HK-2 (cell line): Measurements from ENCODE around the gene C15orf40.
A peak's percentile ranks its signal among the peaks of the same experiment; 100 is the strongest.

Experiments
- DNase-seq: peaks from one replicate; pipeline ENCODE4 v3.0.0-alpha.2; 2018; ENCODE audit not compliant: unreplicated experiment

C15orf40 gene

DNA sequence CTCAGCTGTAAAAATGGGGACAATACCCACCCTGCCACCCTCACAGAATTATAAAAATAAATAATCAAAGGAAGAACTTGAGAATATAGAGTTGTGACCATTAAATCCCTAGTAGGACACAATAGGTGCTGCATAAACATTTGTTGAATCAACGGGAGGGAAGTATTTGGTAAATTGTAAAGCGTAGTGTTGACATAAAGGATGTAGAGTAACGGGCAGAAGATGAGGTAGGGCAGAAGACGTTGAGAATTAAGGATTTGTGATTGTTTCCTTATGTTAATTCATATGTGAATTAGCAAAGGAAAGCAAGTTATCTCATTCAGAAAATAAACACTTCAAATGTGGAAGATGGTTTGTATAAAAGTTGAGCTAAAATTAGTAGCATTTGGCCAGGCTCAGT, 18.3 kb downstream of the C15orf40 start:
- no peak for DNase-seq

DNA sequence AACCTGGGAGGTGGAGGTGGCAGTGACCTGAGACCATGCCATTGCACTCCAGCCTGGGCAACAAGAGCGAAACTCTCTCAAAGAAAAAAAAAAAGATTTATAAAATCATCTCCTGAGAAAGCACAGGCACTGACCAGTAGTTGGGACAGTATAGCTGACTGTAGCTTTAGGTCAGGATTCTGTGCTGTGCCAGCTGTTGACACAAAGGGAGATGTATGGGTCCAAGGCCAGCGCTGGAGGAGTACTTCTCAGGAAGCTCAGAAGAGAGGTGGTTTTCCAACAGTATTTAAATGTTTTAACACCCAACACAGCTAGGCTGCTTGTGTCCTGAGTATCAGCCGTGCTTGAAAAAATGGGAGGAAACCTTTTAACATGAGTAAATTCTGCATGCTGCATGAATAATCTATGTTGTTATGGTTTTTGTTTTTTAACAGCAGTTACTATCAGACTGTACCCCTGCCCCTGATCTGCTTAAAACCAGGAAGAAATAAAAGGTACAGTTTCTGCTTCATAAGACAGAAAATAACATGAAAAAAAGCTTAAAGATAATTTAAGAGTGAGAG, 18.9 kb downstream of the C15orf40 start:
- DNase-seq, result no peak

DNA sequence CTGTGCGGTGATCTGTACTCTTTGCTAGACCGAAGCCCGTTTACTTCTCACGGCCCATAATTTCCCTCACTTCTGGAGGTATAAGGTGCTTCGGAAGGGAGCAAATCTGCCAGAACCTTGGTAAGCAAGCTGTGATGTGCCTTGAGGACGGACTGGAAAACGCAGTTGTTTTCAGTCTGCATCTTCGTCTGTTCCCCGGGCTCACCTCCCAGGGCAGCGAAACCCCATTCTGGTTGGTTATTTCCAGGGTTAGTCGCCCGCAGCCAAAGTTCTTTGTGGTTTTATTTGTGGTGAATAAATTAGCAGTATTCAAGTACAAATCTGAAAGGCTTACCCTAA, 25.0 kb downstream of the C15orf40 start:
- DNase-seq, result no peak

DNA sequence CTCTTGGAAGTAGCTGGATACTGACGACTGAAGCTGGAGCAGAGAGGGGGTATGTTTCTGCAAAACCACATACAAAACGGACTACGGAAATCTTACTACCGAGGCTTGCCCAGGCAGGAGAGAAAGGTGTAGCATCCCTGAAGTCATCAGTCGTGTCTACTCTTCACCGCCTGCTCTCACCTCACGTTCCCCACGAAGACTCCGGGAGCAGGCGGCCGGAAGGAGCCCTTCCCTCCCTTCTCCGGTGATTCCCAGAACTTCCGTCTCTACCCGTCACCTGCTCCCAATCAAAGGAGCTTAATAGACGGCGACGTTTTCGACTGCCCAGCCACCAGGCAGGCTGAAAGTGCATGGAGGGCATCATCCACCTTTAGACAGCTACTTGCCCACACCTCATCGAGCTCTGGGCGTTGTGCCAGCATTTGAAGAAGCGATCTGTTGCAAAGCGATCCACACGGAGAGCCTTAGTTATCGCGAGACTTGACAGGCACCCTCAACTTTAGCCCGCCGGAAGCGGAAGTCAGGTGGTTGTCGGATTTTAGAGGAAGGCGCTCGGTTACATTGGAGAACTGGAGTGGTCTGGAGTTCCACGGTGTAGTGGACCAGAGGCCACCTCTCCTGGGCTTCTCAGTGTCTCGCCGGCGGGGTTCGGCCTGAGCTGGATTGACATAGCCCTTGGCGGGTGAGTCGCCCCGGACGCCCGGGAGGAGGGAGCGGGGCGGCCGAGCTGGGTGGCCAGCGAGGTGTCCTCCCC, 25.6 kb downstream of the C15orf40 start, which contains the start of gene RAMAC:
Gene RAMAC (plus strand): TSS at position 523 of the 754 bp plus-strand sequence. CDS start 2,809 bp downstream, outside the sequence.
- DNase-seq, result peak; percentile 89

DNA sequence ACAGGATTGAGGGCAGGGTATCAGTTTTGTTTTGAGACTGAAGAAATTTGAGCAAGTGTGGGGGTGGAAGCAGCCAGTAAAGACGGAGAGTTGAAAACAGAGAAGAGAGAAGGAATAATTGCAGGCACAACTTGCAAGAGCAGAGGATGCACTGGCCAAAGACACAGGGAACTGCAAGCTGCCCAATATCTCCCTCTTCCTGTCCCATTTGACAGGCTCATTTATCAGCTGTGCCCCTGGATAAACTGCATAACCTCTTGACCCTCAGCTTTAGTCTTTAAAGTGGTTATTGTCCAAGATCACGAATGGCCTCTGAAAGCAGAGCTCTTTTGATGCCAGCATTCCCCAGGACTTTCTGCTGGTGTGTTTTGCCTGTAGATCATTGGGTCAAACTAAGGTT, 30.5 kb downstream of the C15orf40 start:
- DNase-seq, result no peak

DNA sequence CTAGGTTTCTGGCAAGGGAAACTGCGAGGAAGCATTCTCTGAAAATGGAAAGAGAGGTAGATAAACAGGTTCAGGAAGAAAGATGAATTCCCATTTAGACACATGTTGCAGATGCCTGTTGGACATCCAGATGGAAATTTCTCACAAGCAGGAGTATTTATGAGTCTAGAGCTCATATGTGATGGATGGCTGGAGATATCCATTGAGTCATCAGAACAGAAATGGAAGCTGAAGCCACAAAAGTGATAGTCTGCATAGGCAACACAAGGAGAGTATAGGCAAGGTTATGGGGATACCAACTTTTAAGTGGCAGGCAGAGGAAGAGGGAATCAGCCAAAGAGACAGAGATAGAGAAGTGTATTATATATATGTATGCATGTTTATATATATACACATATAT, 31.7 kb downstream of the C15orf40 start:
- no peak for DNase-seq

DNA sequence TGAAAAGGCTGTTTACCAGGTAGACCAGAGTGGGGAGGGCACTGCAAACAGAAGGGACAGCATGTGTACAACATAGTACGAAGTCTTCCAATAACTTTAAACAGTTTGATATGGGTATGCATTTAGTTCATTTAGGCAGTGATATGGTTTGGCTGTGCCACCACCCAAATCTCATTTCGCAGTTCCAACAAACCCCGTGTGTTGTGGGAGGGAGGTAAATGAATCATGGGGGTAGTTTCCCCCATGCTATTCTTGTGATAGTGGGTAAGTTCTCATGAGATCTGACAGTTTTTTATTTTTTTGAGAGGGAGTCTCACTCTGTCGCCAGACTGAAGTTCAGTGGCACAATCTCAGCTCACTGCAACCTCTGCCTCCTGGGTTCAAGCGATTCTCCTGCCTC, 33.0 kb downstream of the C15orf40 start:
- no peak for DNase-seq

DNA sequence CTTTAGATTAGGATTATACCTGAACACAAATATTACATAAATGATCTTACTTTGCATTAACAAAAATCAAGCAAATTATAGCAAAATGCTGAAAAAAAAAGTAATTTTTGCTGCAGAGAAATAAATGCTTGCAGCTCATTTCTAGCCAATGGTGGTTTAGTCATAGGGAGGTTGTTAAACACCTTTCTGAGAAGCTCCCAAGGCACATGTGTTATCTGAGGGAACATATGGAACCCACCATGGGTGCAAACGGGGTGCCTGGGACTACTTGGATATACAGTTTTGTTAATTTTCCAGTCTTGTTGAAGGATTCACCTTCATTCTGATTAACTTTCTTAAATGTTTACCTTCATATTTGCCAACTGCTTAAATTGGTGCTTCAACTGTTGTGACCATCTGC, 34.4 kb downstream of the C15orf40 start:
- DNase-seq, result no peak

DNA sequence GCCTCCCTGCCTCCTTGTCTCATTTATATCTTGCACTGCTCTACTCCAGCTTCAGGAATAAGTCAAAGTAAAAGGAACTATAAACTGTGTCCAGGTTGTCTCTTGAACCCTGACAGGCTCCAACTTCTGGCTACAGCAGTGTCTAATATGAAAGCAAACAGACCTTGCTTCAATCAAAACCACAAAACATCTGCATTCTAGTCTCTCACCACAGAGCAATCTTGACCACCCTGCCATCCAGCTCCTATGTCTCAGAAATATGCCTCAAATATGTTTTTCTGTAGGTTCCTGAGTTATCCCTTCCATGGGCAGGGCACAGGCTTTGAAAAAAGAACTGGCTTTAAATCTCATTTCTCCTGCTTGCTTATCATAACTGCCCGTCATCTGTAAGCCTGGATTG, 38.4 kb downstream of the C15orf40 start:
- no peak for DNase-seq

DNA sequence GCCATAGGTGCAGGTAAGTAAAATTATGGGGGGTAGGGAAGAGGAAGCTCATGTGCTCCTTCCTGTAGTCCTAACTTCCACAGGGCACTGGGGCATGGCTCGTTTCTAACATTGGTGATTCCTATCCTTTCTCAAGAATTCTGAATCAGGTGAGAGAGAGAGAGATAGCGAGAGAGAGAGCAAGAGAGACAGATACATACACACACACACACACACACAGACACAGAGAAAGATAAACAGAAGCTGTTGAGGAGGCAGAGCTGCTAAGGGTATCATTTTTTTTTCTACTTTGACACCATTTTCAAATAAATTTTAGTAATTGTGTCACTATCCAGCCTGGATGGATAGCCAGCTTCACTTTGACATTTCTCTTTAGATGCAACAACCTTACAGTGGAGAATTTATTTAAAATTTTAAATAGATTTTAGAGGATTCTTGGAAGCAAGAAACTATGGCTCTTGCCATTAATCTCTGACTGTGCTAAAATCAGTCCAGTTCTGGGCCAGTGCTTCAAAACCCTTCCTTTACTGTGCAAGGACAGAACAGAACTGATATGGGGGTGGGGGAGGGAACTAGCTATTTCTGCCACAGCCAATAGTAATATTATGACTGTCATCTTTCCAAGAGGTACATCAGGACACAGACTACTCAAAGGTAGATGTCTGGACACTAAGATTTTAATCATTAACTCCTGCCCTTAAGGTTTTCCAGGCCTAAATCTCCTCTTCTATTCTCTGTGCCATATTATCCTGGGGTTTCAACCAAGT, 40.0 kb downstream of the C15orf40 start:
- no peak for DNase-seq

DNA sequence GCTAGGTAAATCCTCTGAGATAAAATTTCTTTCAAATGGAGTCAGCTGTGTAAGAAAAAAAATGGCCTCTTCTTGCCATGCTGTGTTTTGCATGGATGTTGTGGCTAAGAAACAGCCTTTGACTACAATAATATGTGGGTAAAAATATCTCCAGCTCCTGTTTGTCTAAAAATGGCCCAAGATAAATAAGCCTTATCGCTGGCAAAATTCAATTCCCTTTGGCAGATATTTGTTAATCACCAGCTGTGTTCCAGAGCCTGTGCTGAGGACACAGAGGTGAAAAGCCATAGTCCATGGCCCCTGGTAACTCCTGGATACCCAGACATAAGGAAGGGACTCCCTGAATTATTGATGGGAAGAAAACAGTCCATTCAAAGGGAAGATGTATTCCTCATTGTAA, 40.7 kb downstream of the C15orf40 start:
- DNase-seq, result no peak

DNA sequence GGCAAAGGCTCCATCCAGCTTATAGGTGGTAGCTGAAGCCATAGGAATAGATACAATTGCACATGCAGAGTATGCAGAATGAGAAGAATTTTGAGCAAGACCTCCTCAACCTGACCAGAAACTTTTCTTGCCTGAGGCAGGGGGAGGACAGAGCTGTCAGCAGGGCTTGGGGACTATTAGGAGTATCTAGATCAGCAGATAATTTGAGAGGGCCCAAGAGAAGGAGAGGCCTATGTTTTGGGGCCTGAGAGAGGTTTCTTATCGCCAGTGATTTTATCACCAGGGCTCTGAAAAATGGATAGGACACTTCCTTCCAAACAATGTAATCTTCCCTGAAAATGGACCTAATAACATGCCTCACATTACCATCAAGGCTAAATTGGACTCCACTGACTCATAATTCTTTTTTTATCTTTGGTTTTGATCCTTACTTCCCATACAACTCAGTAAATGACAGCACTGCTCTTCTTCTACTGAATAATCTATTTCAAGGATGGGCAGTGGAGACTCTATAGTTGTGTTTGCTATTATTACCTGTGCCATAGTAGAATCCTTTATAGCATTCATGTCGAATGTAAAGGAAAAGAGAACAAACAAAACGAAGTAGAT, 41.3 kb downstream of the C15orf40 start:
- DNase-seq, result no peak

DNA sequence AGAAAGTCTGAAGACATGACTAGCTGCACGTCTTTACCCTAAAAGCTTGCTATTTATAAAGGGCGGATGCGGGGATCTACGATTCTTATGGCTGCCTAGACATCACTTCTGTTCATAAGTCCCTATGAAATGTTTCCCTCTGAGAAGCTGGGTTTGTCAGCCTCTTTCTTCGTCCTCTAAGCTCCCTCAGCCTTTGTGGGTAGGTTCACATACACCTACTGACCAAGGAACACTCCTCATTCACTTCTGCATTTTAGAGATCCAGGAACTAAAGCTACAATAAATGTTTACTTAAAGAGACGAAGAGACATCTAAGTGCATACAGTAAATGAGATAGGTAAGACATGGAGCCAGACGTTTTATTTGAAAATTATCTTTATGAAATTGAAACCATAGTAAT, 42.1 kb downstream of the C15orf40 start:
- no peak for DNase-seq

DNA sequence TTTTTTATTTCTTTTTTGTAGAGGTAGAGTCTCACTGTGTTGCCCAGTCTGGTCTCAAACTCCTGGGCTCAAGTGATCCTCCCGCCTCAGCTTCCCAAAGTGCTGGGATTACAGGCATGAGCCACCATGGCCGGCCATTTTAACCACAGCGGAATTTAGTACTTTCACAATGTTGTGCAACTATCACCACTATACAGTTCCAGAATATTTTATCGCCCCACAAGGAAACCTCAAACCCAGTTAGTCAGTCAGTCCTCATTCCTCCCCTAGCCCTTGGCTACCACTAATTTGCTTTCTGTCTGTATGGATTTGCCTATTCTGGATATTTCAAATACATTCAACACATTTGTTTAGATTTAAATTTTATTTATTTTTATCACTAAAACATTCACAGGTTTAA, 43.4 kb downstream of the C15orf40 start:
- DNase-seq, result no peak

DNA sequence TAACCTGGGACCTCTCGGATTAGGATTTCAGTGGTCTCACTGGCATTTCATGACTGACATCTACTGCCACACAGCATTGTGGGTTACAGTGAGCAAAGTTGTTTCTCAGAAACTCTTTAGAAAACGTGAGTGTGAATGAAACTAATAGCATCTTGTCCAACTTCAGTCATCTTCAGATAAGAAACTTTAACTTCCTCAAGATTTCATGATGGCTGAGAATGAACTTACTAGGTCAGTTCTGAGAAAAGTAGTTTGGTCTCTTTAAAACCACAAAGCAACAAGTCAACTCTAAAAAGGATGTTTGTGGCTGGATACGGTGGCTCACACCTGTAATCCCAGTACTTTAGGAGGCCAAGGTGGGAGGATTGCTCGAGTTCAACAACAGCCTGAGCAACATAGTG, 44.8 kb downstream of the C15orf40 start:
- no peak for DNase-seq

DNA sequence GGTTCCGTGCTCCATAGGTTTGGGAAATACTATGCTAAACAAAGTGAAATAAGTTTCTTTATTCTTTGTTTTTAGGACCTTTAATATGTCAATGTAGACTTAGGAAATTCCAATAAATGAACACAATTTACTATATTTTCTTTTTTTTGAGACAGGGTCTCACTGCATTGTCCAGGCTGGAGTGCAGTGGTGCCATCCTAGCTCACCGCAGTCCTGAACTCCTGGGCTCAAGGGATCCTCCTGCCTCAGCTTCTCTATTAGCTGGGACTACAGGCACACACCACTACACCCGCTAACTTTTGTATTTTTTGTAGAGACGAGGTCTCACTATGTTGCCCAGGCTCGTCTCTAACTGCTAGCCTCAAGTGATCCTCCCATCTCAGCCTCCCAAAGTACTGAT, 46.5 kb downstream of the C15orf40 start:
- no peak for DNase-seq

DNA sequence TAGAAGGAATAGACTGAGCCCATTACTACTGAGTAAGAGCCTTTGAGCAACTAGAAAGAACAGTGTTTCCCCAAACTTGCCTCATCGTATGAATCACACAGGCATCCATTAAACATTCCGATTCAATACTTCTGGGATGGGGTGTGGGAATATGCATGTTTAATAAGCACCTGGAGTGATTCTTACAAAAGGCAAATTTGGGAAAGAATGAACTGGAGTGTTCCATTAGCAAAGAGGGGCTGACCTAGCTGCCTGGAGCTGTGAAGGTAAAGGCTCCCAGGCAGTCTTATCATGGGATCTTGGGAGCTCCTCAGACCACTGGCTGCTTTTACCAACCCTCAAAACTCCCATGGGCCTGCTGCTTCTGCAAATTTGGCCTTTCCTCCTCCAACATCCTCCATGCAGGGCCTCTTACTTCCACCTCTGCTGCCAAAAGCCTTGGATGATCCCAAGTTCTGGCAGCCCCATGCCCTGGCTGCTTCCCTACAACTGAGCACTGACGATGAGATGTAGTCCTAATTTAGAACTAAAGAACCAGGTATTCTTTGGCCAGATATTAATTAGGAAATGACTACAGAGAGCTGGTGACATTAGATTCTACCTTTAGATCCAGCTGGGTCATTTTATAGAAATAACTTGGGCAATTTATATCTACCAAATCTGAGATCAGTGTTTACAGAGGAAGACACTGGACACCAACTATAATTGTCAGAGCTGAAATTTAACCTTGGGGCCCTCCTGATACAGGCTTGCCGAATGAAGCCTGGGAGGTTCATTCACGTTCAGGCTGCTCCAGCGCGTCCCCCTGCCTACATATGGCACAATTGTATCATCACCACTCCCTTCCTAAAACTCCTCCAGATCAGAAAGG, 47.7 kb downstream of the C15orf40 start:
- DNase-seq, result no peak

DNA sequence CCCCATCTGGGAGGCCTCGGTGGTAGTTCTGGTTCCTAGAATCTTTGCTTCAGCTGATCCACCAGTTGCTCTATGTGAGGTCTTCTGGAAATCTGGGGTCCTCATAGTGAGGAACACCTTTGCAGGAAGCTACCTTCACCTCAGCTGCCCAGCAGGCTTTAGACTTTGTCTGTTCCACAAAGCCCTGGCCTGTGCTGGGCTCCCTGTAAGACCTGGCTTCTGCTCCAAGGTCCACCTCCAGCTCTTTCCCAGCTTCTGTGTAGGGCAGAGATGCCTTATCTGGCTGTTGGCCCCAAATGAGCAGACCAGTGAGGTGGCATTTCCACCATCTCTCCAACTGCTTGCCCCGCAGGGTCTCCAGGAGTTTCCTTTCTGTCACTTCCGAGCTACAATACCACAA, 50.7 kb downstream of the C15orf40 start:
- no peak for DNase-seq

DNA sequence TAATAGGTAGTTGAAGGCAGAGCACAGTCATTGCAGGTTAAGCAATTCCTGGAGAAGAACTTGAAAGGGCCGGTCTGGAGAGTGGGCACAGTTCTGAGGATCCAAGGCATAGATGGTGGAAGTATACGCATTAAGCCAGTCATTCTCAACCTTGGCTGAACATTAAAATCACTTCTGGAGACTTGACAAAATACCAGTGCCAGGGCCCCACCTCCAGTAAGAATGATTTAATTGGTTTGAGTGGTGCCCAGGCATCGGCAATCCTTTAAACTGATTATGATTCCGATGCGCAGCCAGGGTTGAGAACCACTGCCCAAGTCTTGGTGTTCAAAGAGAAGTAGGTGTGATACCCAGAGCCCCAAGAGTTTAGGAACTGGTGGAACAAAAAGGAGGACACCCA, 52.0 kb downstream of the C15orf40 start:
- no peak for DNase-seq

DNA sequence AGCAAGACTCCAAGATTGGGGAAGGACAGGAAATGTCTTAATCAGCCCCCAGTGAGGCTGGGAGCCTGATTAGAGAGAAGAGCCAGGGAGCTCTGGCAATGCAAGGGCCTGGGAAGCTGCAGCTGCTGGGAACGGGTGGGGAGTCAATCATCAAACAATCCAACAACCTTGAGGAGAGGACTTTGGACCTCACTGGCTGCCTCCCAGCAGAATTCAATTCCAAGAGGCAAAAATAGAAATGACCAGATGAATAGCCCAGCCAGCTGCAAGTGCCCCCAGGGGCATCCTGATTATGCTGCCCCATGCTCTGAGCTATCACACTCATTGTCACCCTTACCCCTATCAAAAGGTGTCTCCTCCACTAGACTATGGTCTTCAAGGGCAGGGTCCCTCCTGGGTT, 52.8 kb downstream of the C15orf40 start:
- no peak for DNase-seq

DNA sequence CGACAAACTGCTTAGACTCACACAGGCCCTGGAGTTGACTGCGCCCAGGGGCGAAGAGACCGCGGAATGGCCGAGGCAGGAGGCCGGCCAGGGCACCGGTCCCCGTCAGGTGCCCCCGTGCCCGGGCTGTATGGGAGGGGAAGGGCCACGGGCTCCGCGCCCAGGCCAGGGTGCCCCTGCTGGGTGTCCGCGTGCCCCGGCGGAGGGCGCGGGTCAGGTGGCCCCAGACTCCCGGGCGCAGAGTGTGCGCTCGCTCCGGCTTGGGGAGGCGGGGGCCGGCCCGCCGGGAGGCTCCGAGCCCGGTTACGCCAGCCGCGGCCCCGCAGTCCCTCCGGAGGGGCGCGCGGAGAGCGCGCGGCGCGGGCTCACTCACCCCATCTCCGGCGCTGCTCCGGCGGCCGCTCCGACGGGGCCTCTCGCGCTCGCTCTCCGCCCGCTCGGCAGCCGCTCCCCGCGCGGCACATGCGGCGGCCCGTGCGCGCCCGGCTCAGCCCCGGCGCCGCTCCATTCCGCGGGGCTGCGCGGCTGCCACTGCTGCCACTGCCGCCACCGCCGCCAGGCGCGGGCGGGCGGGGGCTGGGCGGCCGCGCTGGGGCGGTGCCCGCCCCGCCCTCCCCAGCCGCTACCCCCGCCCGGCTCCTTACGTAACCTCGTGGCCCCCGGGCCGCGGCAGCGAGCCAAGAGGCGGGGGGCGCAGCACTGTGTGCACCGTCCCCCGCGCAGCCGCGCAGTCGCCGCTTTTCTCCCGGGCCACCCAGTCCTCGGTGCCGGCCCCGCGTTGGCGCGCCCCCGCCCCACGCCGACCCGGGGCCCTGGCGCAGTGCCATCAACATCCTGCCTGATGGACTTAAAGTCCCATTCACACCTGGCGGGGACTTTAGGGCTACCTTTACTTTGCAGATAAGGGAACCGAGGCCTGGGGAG, 59.0 kb downstream of the C15orf40 start, which contains the start of gene HOMER2:
Gene HOMER2 (minus strand): TSS at position 563 of the 924 bp plus-strand sequence. CDS start 185 bp downstream, at position 378.
- DNase-seq, result peak; percentile 27
